ENCODE results near the gene EFHC2.

DNA sequence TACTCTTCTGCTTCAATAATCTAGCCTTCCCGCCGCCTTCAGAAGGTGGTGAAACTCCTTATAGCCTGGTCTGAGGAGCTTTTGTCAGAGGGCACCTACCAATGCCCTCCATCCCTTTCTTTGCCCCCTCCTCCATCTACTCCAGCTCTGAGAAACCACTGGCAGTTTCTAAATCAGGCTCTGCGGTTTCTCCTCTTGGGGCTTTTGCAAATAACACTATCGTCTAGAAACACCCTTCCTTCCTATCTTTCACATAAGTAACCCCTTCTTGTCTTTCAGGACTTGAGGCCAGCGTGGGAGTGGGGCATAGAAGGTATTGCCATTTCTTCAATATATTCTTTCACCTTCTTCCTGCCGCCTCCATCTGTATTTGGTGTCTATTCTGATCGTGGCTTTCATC is 1.2 kb upstream of the EFHC2 start:
- TF ChIP-seq, protein P1, sequence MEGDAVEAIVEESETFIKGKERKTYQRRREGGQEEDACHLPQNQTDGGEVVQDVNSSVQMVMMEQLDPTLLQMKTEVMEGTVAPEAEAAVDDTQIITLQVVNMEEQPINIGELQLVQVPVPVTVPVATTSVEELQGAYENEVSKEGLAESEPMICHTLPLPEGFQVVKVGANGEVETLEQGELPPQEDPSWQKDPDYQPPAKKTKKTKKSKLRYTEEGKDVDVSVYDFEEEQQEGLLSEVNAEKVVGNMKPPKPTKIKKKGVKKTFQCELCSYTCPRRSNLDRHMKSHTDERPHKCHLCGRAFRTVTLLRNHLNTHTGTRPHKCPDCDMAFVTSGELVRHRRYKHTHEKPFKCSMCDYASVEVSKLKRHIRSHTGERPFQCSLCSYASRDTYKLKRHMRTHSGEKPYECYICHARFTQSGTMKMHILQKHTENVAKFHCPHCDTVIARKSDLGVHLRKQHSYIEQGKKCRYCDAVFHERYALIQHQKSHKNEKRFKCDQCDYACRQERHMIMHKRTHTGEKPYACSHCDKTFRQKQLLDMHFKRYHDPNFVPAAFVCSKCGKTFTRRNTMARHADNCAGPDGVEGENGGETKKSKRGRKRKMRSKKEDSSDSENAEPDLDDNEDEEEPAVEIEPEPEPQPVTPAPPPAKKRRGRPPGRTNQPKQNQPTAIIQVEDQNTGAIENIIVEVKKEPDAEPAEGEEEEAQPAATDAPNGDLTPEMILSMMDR (IDR thresholded peaks at IDR 0.05; ENCODE audit: insufficient read depth, low read depth, low read length) = no peak
- no peak for TF ChIP-seq EZH2 (IDR thresholded peaks at IDR 0.05; ENCODE audit: insufficient read depth, low read length)

All from astrocyte (in vitro differentiated cells and primary cell).